Hepatocyte (in vitro differentiated cells): ENCODE measurements around the gene FLII.

ENCODE experiments used
- EZH2 ChIP-seq: fragments of 200-600 bp; sonication (generic); IDR thresholded peaks from 2 replicates; pipeline ENCODE4 v1.6.1; 2016; ENCODE audit warnings: antibody characterized with exemption, mild to moderate bottlenecking, borderline replicate concordance
- EZH2phosphoT487 ChIP-seq: fragments of 200-600 bp; sonication (generic); IDR thresholded peaks from one replicate; pipeline ENCODE4 v1.6.1; 2018; ENCODE audit warnings: antibody characterized with exemption, mild to moderate bottlenecking, low read depth, moderate library complexity; ENCODE audit not compliant: unreplicated experiment, severe bottlenecking
- TF ChIP-seq, protein P1 (sequence below): fragments of 200-600 bp; sonication (generic); IDR thresholded peaks from 2 replicates; pipeline ENCODE4 v1.5.1; 2016; ENCODE audit warnings: antibody characterized with exemption, mild to moderate bottlenecking; ENCODE audit not compliant: poor library complexity

- TF ChIP-seq, protein P1, sequence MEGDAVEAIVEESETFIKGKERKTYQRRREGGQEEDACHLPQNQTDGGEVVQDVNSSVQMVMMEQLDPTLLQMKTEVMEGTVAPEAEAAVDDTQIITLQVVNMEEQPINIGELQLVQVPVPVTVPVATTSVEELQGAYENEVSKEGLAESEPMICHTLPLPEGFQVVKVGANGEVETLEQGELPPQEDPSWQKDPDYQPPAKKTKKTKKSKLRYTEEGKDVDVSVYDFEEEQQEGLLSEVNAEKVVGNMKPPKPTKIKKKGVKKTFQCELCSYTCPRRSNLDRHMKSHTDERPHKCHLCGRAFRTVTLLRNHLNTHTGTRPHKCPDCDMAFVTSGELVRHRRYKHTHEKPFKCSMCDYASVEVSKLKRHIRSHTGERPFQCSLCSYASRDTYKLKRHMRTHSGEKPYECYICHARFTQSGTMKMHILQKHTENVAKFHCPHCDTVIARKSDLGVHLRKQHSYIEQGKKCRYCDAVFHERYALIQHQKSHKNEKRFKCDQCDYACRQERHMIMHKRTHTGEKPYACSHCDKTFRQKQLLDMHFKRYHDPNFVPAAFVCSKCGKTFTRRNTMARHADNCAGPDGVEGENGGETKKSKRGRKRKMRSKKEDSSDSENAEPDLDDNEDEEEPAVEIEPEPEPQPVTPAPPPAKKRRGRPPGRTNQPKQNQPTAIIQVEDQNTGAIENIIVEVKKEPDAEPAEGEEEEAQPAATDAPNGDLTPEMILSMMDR = no peak
- TF ChIP-seq EZH2phosphoT487 = no peak
- TF ChIP-seq EZH2 = no peak
These were observed 7.3 kb downstream of the FLII start for GRCh38 chr17:18251204-18251603.
